Measurements from ENCODE around the gene ABCA5. TPM values are rescaled to one million over a fixed set of nuclear protein-coding genes. Genes with fewer than 3 reads are reported as not detected.

The ABCA5 gene
- total RNA-seq, 2 donors from 2014 or later: 17.1 to 77.9 TPM

- Mint-ChIP-seq H3K4me3 (no peak overlapping the region), H3K36me3 (ENCODE audit: low read depth) (no peaks in the 10 kb centered on the region), H3K27ac (no peak overlapping the region), H3K4me1 (no peaks in the 10 kb centered on the region), H3K9me3 (no peaks in the 10 kb centered on the region), H3K27me3 (peaks cover 10% of the 10 kb centered on the region)
- no peak for ATAC-seq (replicated peaks)
Measured at GRCh38 chr17:69344939-69345338, 18.0 kb upstream of the ABCA5 start.

DNA sequence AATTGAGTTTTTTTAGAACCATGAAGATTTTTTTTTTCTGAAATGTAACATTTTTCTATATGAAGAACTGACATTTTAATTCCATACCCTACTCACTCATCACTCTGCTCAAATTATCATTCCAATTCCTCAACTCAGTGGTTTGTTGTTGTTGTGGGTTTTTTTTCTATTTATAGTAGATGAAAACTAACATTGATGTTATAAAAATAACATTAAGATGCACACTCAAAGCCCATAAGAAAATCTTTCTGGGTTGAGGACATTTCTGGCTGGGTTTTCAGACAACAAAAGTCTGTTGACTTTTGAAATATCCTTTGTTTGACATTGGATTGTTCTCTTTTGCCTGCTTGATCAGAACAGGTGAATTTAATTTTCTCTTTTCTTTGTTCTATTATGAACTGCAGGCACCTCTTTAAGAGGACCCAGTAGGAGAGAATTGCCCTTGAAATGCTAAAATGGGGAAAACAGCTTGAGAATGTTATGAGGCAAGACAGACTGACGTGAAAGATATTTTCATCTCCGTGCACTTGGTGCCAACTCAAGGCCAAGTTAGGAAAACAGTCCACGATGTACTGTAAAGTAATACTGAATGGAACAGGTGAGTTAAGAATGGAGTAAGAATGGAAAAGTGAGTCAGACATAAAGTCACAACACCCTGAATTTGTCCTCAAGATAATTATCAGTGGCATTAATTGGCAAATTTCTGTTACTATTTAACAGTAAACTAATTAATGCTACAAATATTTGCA lies 16.1 kb upstream of the ABCA5 start:
- no peak for ATAC-seq (replicated peaks)
- Mint-ChIP-seq H3K4me3 (no peak overlapping the region), H3K36me3 (ENCODE audit: low read depth) (no peaks in the 10 kb centered on the region), H3K27ac (no peak overlapping the region), H3K9me3 (no peaks in the 10 kb centered on the region), H3K4me1 (no peaks in the 10 kb centered on the region), H3K27me3 (peaks cover 10% of the 10 kb centered on the region)

GRCh38 chr17:69339937-69340336 lies 13.0 kb upstream of the ABCA5 start:
- Mint-ChIP-seq H3K27ac (no peak overlapping the region), H3K9me3 (no peaks in the 10 kb centered on the region), H3K4me1 (no peaks in the 10 kb centered on the region), H3K27me3 (peaks cover 10% of the 10 kb centered on the region), H3K4me3 (no peak overlapping the region), H3K36me3 (ENCODE audit: low read depth) (no peaks in the 10 kb centered on the region)
- no peak for ATAC-seq (replicated peaks)

GRCh38 chr17:69336996-69337395 lies 10.1 kb upstream of the ABCA5 start:
- no peak for ATAC-seq (replicated peaks)
- Mint-ChIP-seq H3K27ac (no peak overlapping the region), H3K27me3 (peaks cover 7% of the 10 kb centered on the region), H3K4me1 (no peaks in the 10 kb centered on the region), H3K9me3 (no peaks in the 10 kb centered on the region), H3K36me3 (ENCODE audit: low read depth) (no peaks in the 10 kb centered on the region), H3K4me3 (no peak overlapping the region)

DNA sequence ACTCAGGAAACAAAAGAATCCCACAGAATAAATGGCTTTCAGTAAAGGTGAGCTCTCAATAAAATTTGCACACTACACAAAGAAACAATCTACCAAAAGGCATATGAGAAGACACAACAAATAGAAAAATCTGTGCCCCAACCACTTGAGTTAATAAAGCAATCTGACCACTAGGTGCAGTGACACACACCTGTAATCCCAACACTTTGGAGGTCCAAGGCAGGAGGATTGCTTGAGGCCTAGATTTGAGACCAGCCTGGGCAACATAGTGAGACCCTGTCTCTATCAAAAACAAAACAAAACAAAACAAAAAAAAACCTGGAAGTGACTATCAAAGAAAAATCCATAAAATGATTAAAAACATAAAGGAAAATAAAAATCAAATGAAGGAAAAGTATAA lies 9.6 kb upstream of the ABCA5 start:
- no peak for ATAC-seq (replicated peaks)
- Mint-ChIP-seq H3K36me3 (ENCODE audit: low read depth) (no peaks in the 10 kb centered on the region), H3K27ac (no peak overlapping the region), H3K27me3 (peaks cover 8% of the 10 kb centered on the region), H3K4me3 (no peak overlapping the region), H3K4me1 (no peaks in the 10 kb centered on the region), H3K9me3 (no peaks in the 10 kb centered on the region)

DNA sequence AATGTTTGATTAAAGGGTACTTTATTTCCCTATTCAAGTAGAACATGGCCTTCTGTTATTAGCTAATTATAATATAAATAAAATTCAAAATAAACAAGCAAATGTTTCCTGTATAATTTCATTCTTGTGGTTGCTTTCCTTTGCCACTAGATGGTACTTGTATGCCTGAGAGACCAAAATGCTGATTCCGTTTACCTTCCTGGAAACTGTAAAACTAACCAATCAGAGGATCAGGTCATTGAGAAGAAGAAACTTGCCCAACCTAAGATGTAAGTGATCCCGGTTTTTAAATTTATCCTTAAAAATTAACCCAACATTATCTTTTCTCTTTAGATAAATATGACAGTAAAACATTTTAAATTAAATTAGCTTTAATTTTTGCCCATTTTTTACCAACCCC lies 8.1 kb upstream of the ABCA5 start:
- Mint-ChIP-seq H3K27ac (no peak overlapping the region), H3K36me3 (ENCODE audit: low read depth) (no peaks in the 10 kb centered on the region), H3K4me3 (peak overlapping the region; percentile 36), H3K27me3 (peaks cover 11% of the 10 kb centered on the region), H3K4me1 (no peaks in the 10 kb centered on the region), H3K9me3 (no peaks in the 10 kb centered on the region)
- no peak for ATAC-seq (replicated peaks)

GRCh38 chr17:69333561-69333960 lies 6.6 kb upstream of the ABCA5 start:
- Mint-ChIP-seq H3K9me3 (no peaks in the 10 kb centered on the region), H3K36me3 (ENCODE audit: low read depth) (no peaks in the 10 kb centered on the region), H3K4me3 (no peak overlapping the region), H3K4me1 (no peaks in the 10 kb centered on the region), H3K27me3 (peaks cover 11% of the 10 kb centered on the region), H3K27ac (no peak overlapping the region)
- peak; percentile 14 for ATAC-seq (replicated peaks)

DNA sequence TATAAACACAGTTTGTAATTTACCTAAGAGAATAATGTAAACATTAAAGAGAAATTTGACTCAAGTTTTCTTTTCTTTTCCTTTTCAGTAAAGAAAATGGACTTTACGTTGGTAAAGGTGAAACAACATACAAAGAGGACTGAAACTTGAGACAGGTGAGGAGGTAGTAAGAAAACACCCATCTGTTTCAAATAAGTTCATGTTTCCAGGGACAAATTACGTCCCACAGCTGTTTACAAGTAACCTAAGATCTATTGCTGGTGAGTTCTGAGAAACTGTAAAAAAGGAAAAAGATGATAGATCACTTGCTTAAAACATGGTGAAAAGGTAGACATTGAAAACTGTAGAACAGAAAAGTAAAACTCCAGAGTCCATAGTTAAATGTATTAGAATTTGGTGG lies 4.8 kb upstream of the ABCA5 start:
- ATAC-seq (replicated peaks): no peak
- Mint-ChIP-seq H3K36me3 (ENCODE audit: low read depth) (no peaks in the 10 kb centered on the region), H3K27ac (no peak overlapping the region), H3K9me3 (no peaks in the 10 kb centered on the region), H3K27me3 (peaks cover 11% of the 10 kb centered on the region), H3K4me1 (peaks cover 5% of the 10 kb centered on the region), H3K4me3 (no peak overlapping the region)

- peaks cover 2% of the 10 kb centered on the region for H3K27me3 Mint-ChIP-seq
- H3K4me3 Mint-ChIP-seq: peak overlapping the region; percentile 86
- peaks cover 27% of the 10 kb centered on the region for H3K36me3 Mint-ChIP-seq (ENCODE audit: low read depth)
- H3K27ac Mint-ChIP-seq: peak overlapping the region; percentile 85
- peak; percentile 5 for ATAC-seq (replicated peaks)
- peaks cover 28% of the 10 kb centered on the region for H3K4me1 Mint-ChIP-seq
- H3K9me3 Mint-ChIP-seq: no peaks in the 10 kb centered on the region
Measured at GRCh38 chr17:69326377-69327059, 415 bp downstream of the ABCA5 start.

DNA sequence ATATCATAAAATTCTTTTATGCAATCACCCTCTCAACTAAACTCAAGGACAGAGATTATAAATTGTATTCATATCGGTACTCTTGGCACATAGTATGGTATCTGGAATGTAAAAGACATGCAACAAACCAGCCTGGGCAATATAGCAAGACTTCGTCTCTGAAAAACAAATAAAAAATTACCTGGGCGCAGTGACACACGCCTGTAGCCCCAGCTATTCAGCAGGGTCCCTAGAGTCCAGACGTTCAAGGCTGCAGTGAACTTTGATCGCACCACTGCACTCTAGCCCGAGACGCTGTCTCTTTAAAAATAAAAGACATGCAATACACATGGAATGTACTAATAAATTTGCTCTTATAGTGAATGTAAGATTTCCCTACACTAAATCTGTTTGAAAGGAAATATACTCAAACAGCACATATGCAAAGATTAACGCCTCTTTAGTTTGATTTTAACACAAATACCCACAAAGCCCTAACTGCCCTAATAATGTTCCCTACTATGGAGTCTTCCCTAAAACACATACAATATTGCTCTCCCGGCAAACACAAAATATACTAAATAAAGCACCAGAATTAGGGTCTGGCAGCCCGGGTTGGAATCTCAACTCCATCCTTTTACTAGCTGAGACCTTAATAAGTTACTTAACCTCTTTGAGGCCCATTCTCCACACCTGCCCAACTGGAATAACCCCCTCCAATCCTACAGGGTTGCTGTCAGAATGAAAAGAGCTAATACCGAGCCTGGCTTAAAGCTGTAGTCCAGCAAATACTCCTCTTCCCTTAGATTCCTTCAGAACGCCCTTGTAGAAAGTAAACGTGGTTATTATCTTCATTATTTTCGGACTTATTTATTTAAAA lies 1.2 kb downstream of the ABCA5 start:
- peaks cover 32% of the 10 kb centered on the region for H3K4me1 Mint-ChIP-seq
- no peaks in the 10 kb centered on the region for H3K27me3 Mint-ChIP-seq
- no peaks in the 10 kb centered on the region for H3K9me3 Mint-ChIP-seq
- no peak for ATAC-seq (replicated peaks)
- H3K27ac Mint-ChIP-seq: peak overlapping the region; percentile 85
- peaks cover 33% of the 10 kb centered on the region for H3K36me3 Mint-ChIP-seq (ENCODE audit: low read depth)
- H3K4me3 Mint-ChIP-seq: peak overlapping the region; percentile 86

- ATAC-seq (replicated peaks): no peak
- H3K4me1 Mint-ChIP-seq: peaks cover 42% of the 10 kb centered on the region
- H3K4me3 Mint-ChIP-seq: peak overlapping the region; percentile 86
- peaks cover 37% of the 10 kb centered on the region for H3K36me3 Mint-ChIP-seq (ENCODE audit: low read depth)
- H3K27ac Mint-ChIP-seq: no peak overlapping the region
- H3K27me3 Mint-ChIP-seq: no peaks in the 10 kb centered on the region
- H3K9me3 Mint-ChIP-seq: no peaks in the 10 kb centered on the region
Measured at GRCh38 chr17:69323806-69324205, 3.1 kb downstream of the ABCA5 start.

- peaks cover 33% of the 10 kb centered on the region for H3K36me3 Mint-ChIP-seq (ENCODE audit: low read depth)
- peaks cover 33% of the 10 kb centered on the region for H3K4me1 Mint-ChIP-seq
- ATAC-seq (replicated peaks): no peak
- H3K27me3 Mint-ChIP-seq: no peaks in the 10 kb centered on the region
- no peak overlapping the region for H3K27ac Mint-ChIP-seq
- H3K9me3 Mint-ChIP-seq: no peaks in the 10 kb centered on the region
- H3K4me3 Mint-ChIP-seq: no peak overlapping the region
Measured at GRCh38 chr17:69320908-69321238, 6.1 kb downstream of the ABCA5 start.

DNA sequence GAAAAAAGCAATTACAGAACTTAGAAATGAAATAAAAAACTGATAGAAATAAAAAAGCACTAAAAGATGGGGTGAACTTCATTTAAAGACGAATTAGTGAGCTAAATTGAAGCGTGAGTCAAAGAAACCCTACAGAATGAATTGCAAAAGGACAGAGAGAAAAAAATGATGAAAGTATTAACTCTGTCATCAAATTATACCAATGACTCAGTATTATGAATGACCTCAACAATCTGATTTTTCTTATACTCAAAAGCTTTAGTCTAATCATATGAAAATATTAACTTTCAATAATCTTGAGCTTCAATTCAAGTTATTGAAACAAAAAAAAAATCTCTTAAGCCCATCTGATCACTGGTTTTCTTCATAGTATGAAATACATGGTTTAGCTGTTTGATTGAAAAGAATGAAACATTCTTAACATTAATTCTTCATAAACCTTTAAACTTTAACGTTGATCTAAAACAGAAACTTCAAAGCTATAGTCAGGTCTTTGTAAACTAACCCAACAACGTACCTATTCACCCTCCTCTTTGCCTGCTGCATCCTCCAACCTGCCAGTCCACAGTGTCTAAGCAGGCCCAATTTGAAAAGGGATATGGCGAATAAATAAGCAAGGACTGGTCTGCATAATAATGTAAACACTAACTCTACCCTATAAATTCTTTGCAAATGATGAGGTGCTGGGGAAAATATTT lies 6.6 kb downstream of the ABCA5 start:
- no peak overlapping the region for H3K4me3 Mint-ChIP-seq
- ATAC-seq (replicated peaks): no peak
- peaks cover 35% of the 10 kb centered on the region for H3K36me3 Mint-ChIP-seq (ENCODE audit: low read depth)
- H3K27ac Mint-ChIP-seq: no peak overlapping the region
- peaks cover 28% of the 10 kb centered on the region for H3K4me1 Mint-ChIP-seq
- no peaks in the 10 kb centered on the region for H3K27me3 Mint-ChIP-seq
- no peaks in the 10 kb centered on the region for H3K9me3 Mint-ChIP-seq

DNA sequence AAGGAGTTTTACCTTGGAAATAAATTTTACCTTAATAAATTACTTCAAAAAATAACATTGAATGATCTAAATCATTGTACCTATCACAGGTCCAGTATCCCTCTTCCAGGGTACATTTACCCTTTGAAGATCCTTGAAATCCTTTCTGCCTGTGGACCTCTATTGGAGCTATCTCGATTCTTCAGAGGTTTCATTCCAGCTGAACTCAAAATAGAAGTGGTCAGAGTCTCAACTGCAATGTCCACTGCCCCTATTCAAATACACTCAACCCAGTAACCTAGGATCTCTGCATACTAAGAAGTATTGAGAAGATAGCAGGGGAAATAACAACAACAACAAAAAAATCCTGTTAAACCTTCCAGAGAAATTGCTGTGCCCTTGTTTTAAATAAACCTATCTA lies 9.3 kb downstream of the ABCA5 start:
- ATAC-seq (replicated peaks): no peak
- Mint-ChIP-seq H3K27ac (no peak overlapping the region), H3K9me3 (no peaks in the 10 kb centered on the region), H3K4me1 (peaks cover 14% of the 10 kb centered on the region), H3K4me3 (no peak overlapping the region), H3K36me3 (ENCODE audit: low read depth) (peaks cover 28% of the 10 kb centered on the region), H3K27me3 (no peaks in the 10 kb centered on the region)

Data from activated T-helper 17 cell treated with anti-CD3 and anti-CD28 coated beads, Interleukin-2, amount 50 U/mL, for 72 hours (primary cell).